ENCODE measurements around the gene SYNE1. TPM values are rescaled to one million over a fixed set of nuclear protein-coding genes. Genes with fewer than 3 reads are reported as not detected.

The SYNE1 gene
- total and polyA plus RNA-seq, 2 of the 8 experiments (the other 6 are each of a cell fraction or from before 2014, with no cell fraction given): 2.8 to 5.5 TPM

- Histone ChIP-seq H3K36me3 (ENCODE audit: control insufficient read depth in 2 of 4, insufficient read depth in 4 of 4, low read length in 3 of 4) (no peaks in the 10 kb centered on the region), H4K91ac (replicated peaks; ENCODE audit: insufficient read length, low read length) (no peak overlapping the region), H3K4me3 (ENCODE audit: extremely low read depth in 1 of 4, insufficient read depth in 2 of 4, low read depth in 3 of 4, low read length in 4 of 4) (no peak overlapping the region), H2BK5ac (ENCODE audit: low read depth, low read length) (no peak overlapping the region), H4K20me1 (replicated peaks in 1 of 2; ENCODE audit: control insufficient read depth in 1 of 2, insufficient read depth in 2 of 2, low read length in 2 of 2) (no peaks in the 10 kb centered on the region), H2AFZ (ENCODE audit: low read length) (no peak overlapping the region), H2BK15ac (ENCODE audit: low read length) (no peak overlapping the region), H3K27me3 (replicated peaks in 1 of 4; ENCODE audit: control insufficient read depth in 3 of 4, extremely low read depth in 1 of 4, insufficient read depth in 3 of 4, low read length in 3 of 4) (no peaks in the 10 kb centered on the region), H3K4ac (replicated peaks; ENCODE audit: insufficient read length, low read depth, low read length) (no peak overlapping the region), H2BK20ac (ENCODE audit: low read length) (no peak overlapping the region), H3K18ac (ENCODE audit: extremely low read depth, low read length) (no peak overlapping the region), H2BK120ac (replicated peaks; ENCODE audit: low read depth, low read length) (no peak overlapping the region), H3K4me2 (ENCODE audit: insufficient read depth in 1 of 2, low read depth in 2 of 2, low read length in 2 of 2) (no peak overlapping the region), H3K23me2 (ENCODE audit: low read depth, low read length) (no peaks in the 10 kb centered on the region), H3K56ac (replicated peaks; ENCODE audit: insufficient read length, low read depth, low read length) (no peak overlapping the region), H3K79me1 (ENCODE audit: low read depth, low read length) (no peaks in the 10 kb centered on the region), H3K4me1 (replicated peaks in 1 of 4; ENCODE audit: control insufficient read depth in 3 of 4, insufficient read depth in 4 of 4, low read length in 3 of 4) (peaks cover 0 to 9% (median 1%) of the 10 kb centered on the region in 4 experiments; a peak in 1 of 7 replicates), H3K23ac (ENCODE audit: insufficient read length) (no peak overlapping the region), H2AK5ac (ENCODE audit: low read depth, low read length) (no peak overlapping the region), H2BK12ac (ENCODE audit: low read depth, low read length) (no peak overlapping the region), H4K8ac (ENCODE audit: extremely low read depth, insufficient read depth, low read length) (no peak overlapping the region), H3K9me3 (ENCODE audit: insufficient read depth in 2 of 2, low read depth in 1 of 2, low read length in 1 of 2) (no peaks in the 10 kb centered on the region), H4K5ac (ENCODE audit: insufficient read length, low read depth, low read length) (no peak overlapping the region), H3K27ac (ENCODE audit: low read depth, low read length) (no peak overlapping the region), H3K9ac (replicated peaks in 1 of 4; ENCODE audit: extremely low read depth in 1 of 4, low read depth in 3 of 4, low read length in 3 of 4) (no peak overlapping the region), H3K79me2 (ENCODE audit: control insufficient read depth in 1 of 2, insufficient read depth in 2 of 2, low read length in 2 of 2) (no peaks in the 10 kb centered on the region), H3K14ac (ENCODE audit: insufficient read length) (no peak overlapping the region)
- no peak for FAIRE-seq
- DNase-seq (ENCODE audit: low read depth in 1 of 2, low spot score in 2 of 2): no peak
- ChIA-PET CTCF (ENCODE audit: partially characterized antibody) (interaction anchor here (0.9 to 3.0 kb wide), 6 partner anchors 8 to 60 kb away, joined by 3 to 22 read pairs (median 6); no protein-coding TSS in a partner anchor), POLR2A (ENCODE audit: partially characterized antibody) (no interaction called here)
- 92% methylated on average over 7 of the region's 7 CpGs; no CpG with 5 or more reads in 1 of the 2 experiments for WGBS, 2 experiments (ENCODE audit: extremely low coverage in 1 of 2, insufficient coverage in 1 of 2, insufficient read length in 1 of 2, insufficient replicate concordance in 2 of 2, low coverage in 1 of 2, low lambda C conversion rate in 2 of 2, missing lambda C conversion rate in 1 of 2)
- no peak for TF ChIP-seq ZNF274 (IDR thresholded peaks at IDR 0.05; ENCODE audit: borderline replicate concordance, extremely low read depth, low read length)
- no peak for TF ChIP-seq MAFK (IDR thresholded peaks at IDR 0.05; ENCODE audit: low read depth, low read length)
- TF ChIP-seq TAF7 (optimal IDR thresholded peaks at IDR 0.05; ENCODE audit: borderline replicate concordance, low read depth, low read length): no peak
- no peak for TF ChIP-seq NRF1 (IDR thresholded peaks at IDR 0.05; ENCODE audit: low read depth, low read length)
- TF ChIP-seq JUND (IDR thresholded peaks at IDR 0.05; ENCODE audit: low read length): no peak
- TF ChIP-seq GABPA (IDR thresholded peaks at IDR 0.05; ENCODE audit: borderline replicate concordance, insufficient read depth, low read length): no peak
- no peak for TF ChIP-seq EP300 (IDR thresholded peaks at IDR 0.05; ENCODE audit: borderline replicate concordance in 1 of 2, low read depth in 2 of 2, low read length in 2 of 2)
- TF ChIP-seq SP1 (IDR thresholded peaks at IDR 0.05; ENCODE audit: low read depth, low read length): no peak
- no peak for TF ChIP-seq TBP (IDR thresholded peaks at IDR 0.05; ENCODE audit: low read depth, low read length)
- TF ChIP-seq RNF2 (IDR thresholded peaks at IDR 0.05; ENCODE audit: borderline replicate concordance, low read depth, low read length, missing control alignments, poor library complexity, severe bottlenecking): no peak
- no peak for TF ChIP-seq RAD21 (IDR thresholded peaks at IDR 0.05 in 1 of 2, conservative IDR thresholded peaks at IDR 0.05 in 1 of 2; ENCODE audit: low read depth in 2 of 2, low read length in 2 of 2)
Measured at GRCh38 chr6:152300517-152300916, 336.6 kb downstream of the SYNE1 start.

All from H1 (cell line).